ENCODE data around the gene CFAP221. TPM values are rescaled to one million over a fixed set of nuclear protein-coding genes. Genes with fewer than 3 reads are reported as not detected.

CFAP221 gene
- total RNA-seq, 5 donors from 2014 or later (not counting 1 experiment from before 2014, with no cell fraction given) = not detected

- Mint-ChIP-seq H3K27ac (no peak overlapping the region), H3K27me3 (peaks cover 41 to 54% of the 10 kb centered on the region in 2 donors), H3K9me3 (no peaks in the 10 kb centered on the region), H3K36me3 (no peaks in the 10 kb centered on the region), H3K4me3 (no peak overlapping the region), H3K4me1 (no peaks in the 10 kb centered on the region)
- ChIA-PET POLR2A (no interaction called here), CTCF (no interaction called here)
- WGBS (ENCODE audit: insufficient coverage) = 93% methylated on average over 6 of the region's 11 CpGs
- H3K27ac ChIP-seq (ENCODE audit: low read length) = no peak overlapping the region
- H3K4me3 ChIP-seq (ENCODE audit: control insufficient read depth in 1 of 2, extremely low read depth in 1 of 2, low read length in 1 of 2) = no peak overlapping the region
- no peaks in the 10 kb centered on the region for H3K4me1 ChIP-seq (ENCODE audit: control insufficient read depth in 1 of 2, extremely low read depth in 1 of 2, insufficient read depth in 2 of 2, low read length in 2 of 2)
- no peaks in the 10 kb centered on the region for H3K36me3 ChIP-seq (ENCODE audit: control insufficient read depth in 2 of 2, extremely low read depth in 1 of 2, insufficient read depth in 1 of 2, low read length in 1 of 2)
- H3K9me3 ChIP-seq = no peaks in the 10 kb centered on the region
- no peak for DNase-seq
- no peak for ATAC-seq (replicated peaks in 1 of 4)
- peaks cover 4 to 39% of the 10 kb centered on the region in 2 experiments for H3K27me3 ChIP-seq (replicated peaks in 1 of 2; ENCODE audit: control insufficient read depth in 2 of 2, extremely low read depth in 1 of 2, insufficient read depth in 2 of 2, low read length in 1 of 2)
Observed at GRCh38 chr2:119521433-119522050, 22.7 kb upstream of the CFAP221 start.

GRCh38 chr2:119522671-119523070, 21.6 kb upstream of the CFAP221 start:
- Mint-ChIP-seq H3K9me3 (no peaks in the 10 kb centered on the region), H3K4me1 (no peaks in the 10 kb centered on the region), H3K4me3 (no peak overlapping the region), H3K36me3 (no peaks in the 10 kb centered on the region), H3K27me3 (peaks cover 42 to 56% of the 10 kb centered on the region in 2 donors), H3K27ac (no peak overlapping the region)
- Histone ChIP-seq H3K9me3 (no peaks in the 10 kb centered on the region), H3K4me3 (ENCODE audit: control insufficient read depth in 1 of 2, extremely low read depth in 1 of 2, low read length in 1 of 2) (no peak overlapping the region), H3K27ac (ENCODE audit: low read length) (no peak overlapping the region), H3K27me3 (replicated peaks in 1 of 2; ENCODE audit: control insufficient read depth in 2 of 2, extremely low read depth in 1 of 2, insufficient read depth in 2 of 2, low read length in 1 of 2) (peaks cover 4 to 34% of the 10 kb centered on the region in 2 experiments), H3K36me3 (ENCODE audit: control insufficient read depth in 2 of 2, extremely low read depth in 1 of 2, insufficient read depth in 1 of 2, low read length in 1 of 2) (no peaks in the 10 kb centered on the region), H3K4me1 (ENCODE audit: control insufficient read depth in 1 of 2, extremely low read depth in 1 of 2, insufficient read depth in 2 of 2, low read length in 2 of 2) (no peaks in the 10 kb centered on the region)
- ChIA-PET POLR2A (no interaction called here), CTCF (no interaction called here)
- DNase-seq (no peak), ATAC-seq (replicated peaks in 1 of 4) (no peak)
- 59% methylated on average over 6 of the region's 6 CpGs for WGBS (ENCODE audit: insufficient coverage)

- H3K4me3 Mint-ChIP-seq = no peak overlapping the region
- peaks cover 38 to 57% of the 10 kb centered on the region in 2 donors for H3K27me3 Mint-ChIP-seq
- CTCF ChIA-PET = no interaction called here
Observed at GRCh38 chr2:119523383-119523951, 20.8 kb upstream of the CFAP221 start.

GRCh38 chr2:119523952-119524694, 20.1 kb upstream of the CFAP221 start, which contains the start of gene SCTR:
Gene SCTR (minus strand): TSS chr2:119524483. CDS start chr2:119524226, 257 bp downstream.
- DNase-seq (no peak), ATAC-seq (replicated peaks in 1 of 4) (no peak)
- CTCF ChIA-PET = no interaction called here
- POLR2A ChIA-PET = no interaction called here
- H3K4me3 ChIP-seq (ENCODE audit: control insufficient read depth in 1 of 2, extremely low read depth in 1 of 2, low read length in 1 of 2) = no peak within 1 kb of the TSS
- Mint-ChIP-seq H3K27me3 (peaks cover 45 to 58% of the 10 kb centered on the region in 2 donors), H3K27ac (no peak within 1 kb of the TSS), H3K36me3 (no peaks in the 10 kb centered on the region), H3K4me3 (no peak within 1 kb of the TSS), H3K4me1 (no peaks in the 10 kb centered on the region), H3K9me3 (no peaks in the 10 kb centered on the region)
- peaks cover 4 to 30% of the 10 kb centered on the region in 2 experiments for H3K27me3 ChIP-seq (replicated peaks in 1 of 2; ENCODE audit: control insufficient read depth in 2 of 2, extremely low read depth in 1 of 2, insufficient read depth in 2 of 2, low read length in 1 of 2)
- no peaks in the 10 kb centered on the region for H3K9me3 ChIP-seq
- H3K36me3 ChIP-seq (ENCODE audit: control insufficient read depth in 2 of 2, extremely low read depth in 1 of 2, insufficient read depth in 1 of 2, low read length in 1 of 2) = no peaks in the 10 kb centered on the region
- H3K27ac ChIP-seq (ENCODE audit: low read length) = no peak within 1 kb of the TSS
- H3K4me1 ChIP-seq (ENCODE audit: control insufficient read depth in 1 of 2, extremely low read depth in 1 of 2, insufficient read depth in 2 of 2, low read length in 2 of 2) = no peaks in the 10 kb centered on the region
- WGBS (ENCODE audit: insufficient coverage) = 16% methylated on average over 72 of the region's 74 CpGs

More at GRCh38 chr2:119523383-119523951, 20.8 kb upstream of the CFAP221 start:
- no peak overlapping the region for H3K27ac Mint-ChIP-seq
- no peaks in the 10 kb centered on the region for H3K36me3 ChIP-seq (ENCODE audit: control insufficient read depth in 2 of 2, extremely low read depth in 1 of 2, insufficient read depth in 1 of 2, low read length in 1 of 2)
- ATAC-seq (replicated peaks in 1 of 4) (no peak), DNase-seq (no peak)
- H3K4me1 Mint-ChIP-seq = no peaks in the 10 kb centered on the region
- no peak overlapping the region for H3K27ac ChIP-seq (ENCODE audit: low read length)
- POLR2A ChIA-PET = no interaction called here
- peaks cover 4 to 32% of the 10 kb centered on the region in 2 experiments for H3K27me3 ChIP-seq (replicated peaks in 1 of 2; ENCODE audit: control insufficient read depth in 2 of 2, extremely low read depth in 1 of 2, insufficient read depth in 2 of 2, low read length in 1 of 2)
- H3K9me3 Mint-ChIP-seq = no peaks in the 10 kb centered on the region
- no peaks in the 10 kb centered on the region for H3K9me3 ChIP-seq
- H3K36me3 Mint-ChIP-seq = no peaks in the 10 kb centered on the region
- WGBS (ENCODE audit: insufficient coverage) = 13% methylated on average over 12 of the region's 21 CpGs
- H3K4me1 ChIP-seq (ENCODE audit: control insufficient read depth in 1 of 2, extremely low read depth in 1 of 2, insufficient read depth in 2 of 2, low read length in 2 of 2) = no peaks in the 10 kb centered on the region
- H3K4me3 ChIP-seq (ENCODE audit: control insufficient read depth in 1 of 2, extremely low read depth in 1 of 2, low read length in 1 of 2) = no peak overlapping the region

GRCh38 chr2:119525614-119526013, 18.6 kb upstream of the CFAP221 start:
- Histone ChIP-seq H3K9me3 (no peaks in the 10 kb centered on the region), H3K27ac (ENCODE audit: low read length) (no peak overlapping the region), H3K27me3 (replicated peaks in 1 of 2; ENCODE audit: control insufficient read depth in 2 of 2, extremely low read depth in 1 of 2, insufficient read depth in 2 of 2, low read length in 1 of 2) (peaks cover 4 to 28% of the 10 kb centered on the region in 2 experiments), H3K4me3 (ENCODE audit: control insufficient read depth in 1 of 2, extremely low read depth in 1 of 2, low read length in 1 of 2) (no peak overlapping the region), H3K4me1 (ENCODE audit: control insufficient read depth in 1 of 2, extremely low read depth in 1 of 2, insufficient read depth in 2 of 2, low read length in 2 of 2) (no peaks in the 10 kb centered on the region), H3K36me3 (ENCODE audit: control insufficient read depth in 2 of 2, extremely low read depth in 1 of 2, insufficient read depth in 1 of 2, low read length in 1 of 2) (no peaks in the 10 kb centered on the region)
- Mint-ChIP-seq H3K4me3 (no peak overlapping the region), H3K27ac (no peak overlapping the region), H3K4me1 (no peaks in the 10 kb centered on the region), H3K9me3 (no peaks in the 10 kb centered on the region), H3K27me3 (peaks cover 46 to 58% of the 10 kb centered on the region in 2 donors), H3K36me3 (no peaks in the 10 kb centered on the region)
- ChIA-PET POLR2A (no interaction called here), CTCF (no interaction called here)
- no peak for ATAC-seq (replicated peaks in 1 of 4)
- no CpG with 5 or more reads among the region's 4 CpGs for WGBS (ENCODE audit: insufficient coverage)
- no peak for DNase-seq

GRCh38 chr2:119527999-119528398, 16.2 kb upstream of the CFAP221 start:
- no peak overlapping the region for H3K27ac Mint-ChIP-seq
- POLR2A ChIA-PET = no interaction called here
- peaks cover under 1 to 22% of the 10 kb centered on the region in 2 experiments for H3K27me3 ChIP-seq (replicated peaks in 1 of 2; ENCODE audit: control insufficient read depth in 2 of 2, extremely low read depth in 1 of 2, insufficient read depth in 2 of 2, low read length in 1 of 2)
- no peak for DNase-seq
- no peak overlapping the region for H3K4me3 Mint-ChIP-seq
- no CpG with 5 or more reads among the region's 2 CpGs for WGBS (ENCODE audit: insufficient coverage)
- no peak overlapping the region for H3K27ac ChIP-seq (ENCODE audit: low read length)
- no peaks in the 10 kb centered on the region for H3K4me1 Mint-ChIP-seq
- H3K9me3 Mint-ChIP-seq = peaks cover 5 to 18% (median 5%) of the 10 kb centered on the region in 3 donors
- H3K9me3 ChIP-seq = peaks cover 1% of the 10 kb centered on the region
- H3K36me3 ChIP-seq (ENCODE audit: control insufficient read depth in 2 of 2, extremely low read depth in 1 of 2, insufficient read depth in 1 of 2, low read length in 1 of 2) = no peaks in the 10 kb centered on the region
- H3K27me3 Mint-ChIP-seq = peaks cover 43 to 47% of the 10 kb centered on the region in 2 donors
- H3K36me3 Mint-ChIP-seq = no peaks in the 10 kb centered on the region
- CTCF ChIA-PET = no interaction called here
- no peaks in the 10 kb centered on the region for H3K4me1 ChIP-seq (ENCODE audit: control insufficient read depth in 1 of 2, extremely low read depth in 1 of 2, insufficient read depth in 2 of 2, low read length in 2 of 2)
- ATAC-seq (replicated peaks in 1 of 4) = no peak
- H3K4me3 ChIP-seq (ENCODE audit: control insufficient read depth in 1 of 2, extremely low read depth in 1 of 2, low read length in 1 of 2) = no peak overlapping the region
